HepG2 (cell line): ENCODE results near the gene PRR14. TPM values are rescaled to one million over a fixed set of nuclear protein-coding genes. Genes with fewer than 3 reads are reported as not detected.

Experiments
- AGO2 ChIP-seq: fragments of 200-400 bp; formaldehyde crosslinking; optimal IDR thresholded peaks from 2 replicates; pipeline ENCODE3; 2017; ENCODE audit warnings: mild to moderate bottlenecking, low read depth, low read length, moderate library complexity
- GATA4 ChIP-seq: sonication (generic); IDR thresholded peaks from 2 replicates; pipeline ENCODE4 v1.6.1; 2016; ENCODE audit warnings: antibody characterized with exemption, low read depth, borderline replicate concordance
- HNF1B ChIP-seq: sonication (generic); formaldehyde crosslinking; IDR thresholded peaks from 2 replicates; pipeline ENCODE4 v1.5.1; 2020; ENCODE audit warnings: mild to moderate bottlenecking, moderate library complexity, missing genetic modification reagents
- HOXA3 ChIP-seq: sonication (generic); formaldehyde crosslinking; IDR thresholded peaks from 2 replicates; pipeline ENCODE4 v1.5.0; 2020; ENCODE audit warnings: missing genetic modification reagents
- KLF6 ChIP-seq: IDR thresholded peaks from 2 replicates; pipeline ENCODE4 v1.8.0; 2016; ENCODE audit warnings: missing biosample characterization, missing genetic modification reagents
- PLRG1 ChIP-seq: fragments of 450-650 bp; conservative IDR thresholded peaks from 2 replicates; pipeline ENCODE4 v1.6.1; 2016
- POGZ ChIP-seq: sonication (generic); formaldehyde crosslinking; IDR thresholded peaks from 2 replicates; pipeline ENCODE4 v1.4.0; 2020; ENCODE audit warnings: mild to moderate bottlenecking, missing genetic modification reagents
- TCF7L2 ChIP-seq: IDR thresholded peaks from 2 replicates; pipeline ENCODE4 v1.6.1; 2011; ENCODE audit warnings: mild to moderate bottlenecking, low read depth, low read length, moderate library complexity
- ZBTB38 ChIP-seq: sonication (generic); formaldehyde crosslinking; IDR thresholded peaks from 2 replicates; pipeline ENCODE4 v1.5.1; 2020; ENCODE audit warnings: mild to moderate bottlenecking, missing genetic modification reagents
- ZHX1 ChIP-seq: sonication (generic); formaldehyde crosslinking; IDR thresholded peaks from 2 replicates; pipeline ENCODE4 v1.8.1; 2022; ENCODE audit warnings: low read depth, mild to moderate bottlenecking, missing genetic modification reagents
- ZNF577 ChIP-seq: sonication (generic); formaldehyde crosslinking; IDR thresholded peaks from 2 replicates; pipeline ENCODE4 v1.4.0; 2020; ENCODE audit warnings: mild to moderate bottlenecking, low read depth, missing genetic modification reagents, borderline replicate concordance
- ZNF605 ChIP-seq: sonication (generic); formaldehyde crosslinking; IDR thresholded peaks from 2 replicates; pipeline ENCODE4 v1.8.0; 2022; ENCODE audit warnings: mild to moderate bottlenecking, missing genetic modification reagents
- polyA plus RNA-seq, 8 experiments: library from polyadenylated mRNA; depleted of rRNA in 3 of 8; stranded (reverse) in 7 of 8; unstranded in 1 of 8; fragments of >200 nt; fragmentation: Illumina TruSeq in 4 of 8; extraction: Trizol in 4 of 8; gene quantifications; 2 replicates each; pipeline versions ENCODE4 v1.2.1 to v1.2.3, GENCODE V29; 2011 to 2016; ENCODE audit warnings: low read depth in 4 of 8, missing spikeins in 1 of 8, mixed read lengths in 1 of 8; ENCODE audit not compliant: insufficient read depth in 1 of 8
- total RNA-seq, 5 experiments: library from RNA; depleted of rRNA; stranded (reverse); fragments of >200 nt; fragmentation: Illumina TruSeq; extraction: Trizol; gene quantifications; 2 replicates each; pipeline ENCODE4 v1.2.3, GENCODE V29; 2016; ENCODE audit warnings: low read depth in 1 of 5
- TF ChIP-seq, protein P1 (sequence below): sonication (generic); formaldehyde crosslinking; IDR thresholded peaks from 2 replicates; pipeline ENCODE4 v1.5.1; 2020; ENCODE audit warnings: mild to moderate bottlenecking, missing genetic modification reagents, moderate library complexity
- TF ChIP-seq, protein P2 (sequence below): sonication (generic); formaldehyde crosslinking; IDR thresholded peaks from 2 replicates; pipeline ENCODE4 v1.5.0; 2020; ENCODE audit warnings: mild to moderate bottlenecking, missing genetic modification reagents, moderate library complexity
- TF ChIP-seq, protein P3 (sequence below): sonication (generic); formaldehyde crosslinking; IDR thresholded peaks from 2 replicates; pipeline ENCODE4 v1.4.0; 2020; ENCODE audit warnings: missing genetic modification reagents

Gene PRR14
- total and polyA plus RNA-seq, 2 of the 13 experiments (the other 11 are each of a cell fraction or from before 2014, with no cell fraction given) = 8.4 to 11.0 TPM

DNA sequence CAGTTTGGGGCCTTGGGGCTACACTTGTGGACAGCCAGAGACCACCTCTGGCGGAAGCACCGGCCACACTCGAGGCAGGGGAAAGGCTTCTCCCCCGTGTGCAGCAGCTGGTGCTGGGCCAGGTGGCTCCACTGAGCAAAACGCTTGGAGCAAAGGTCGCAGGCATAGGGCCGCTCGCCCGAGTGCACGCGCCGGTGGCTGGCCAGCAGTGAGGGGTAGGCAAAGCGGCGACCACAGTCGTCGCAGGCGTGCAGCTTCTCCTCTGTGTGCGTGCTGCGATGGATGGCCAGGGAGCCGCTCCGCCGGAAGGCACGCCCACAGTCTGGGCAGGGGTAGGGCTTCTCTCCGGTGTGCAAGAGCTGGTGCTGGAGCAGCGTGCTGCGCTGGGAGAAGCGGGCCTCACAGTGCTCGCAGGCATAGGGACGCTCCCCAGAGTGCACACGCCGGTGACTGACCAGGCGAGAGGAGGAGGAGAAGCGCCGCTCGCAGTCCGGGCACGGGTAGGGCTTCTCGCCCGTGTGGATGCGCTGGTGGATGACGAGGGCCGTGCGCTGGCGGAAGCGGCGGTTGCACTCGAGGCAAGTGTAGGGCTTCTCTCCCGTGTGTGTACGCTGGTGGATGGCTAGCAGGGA lies 46.3 kb upstream of the PRR14 start (continued):
- TF ChIP-seq, protein P1, sequence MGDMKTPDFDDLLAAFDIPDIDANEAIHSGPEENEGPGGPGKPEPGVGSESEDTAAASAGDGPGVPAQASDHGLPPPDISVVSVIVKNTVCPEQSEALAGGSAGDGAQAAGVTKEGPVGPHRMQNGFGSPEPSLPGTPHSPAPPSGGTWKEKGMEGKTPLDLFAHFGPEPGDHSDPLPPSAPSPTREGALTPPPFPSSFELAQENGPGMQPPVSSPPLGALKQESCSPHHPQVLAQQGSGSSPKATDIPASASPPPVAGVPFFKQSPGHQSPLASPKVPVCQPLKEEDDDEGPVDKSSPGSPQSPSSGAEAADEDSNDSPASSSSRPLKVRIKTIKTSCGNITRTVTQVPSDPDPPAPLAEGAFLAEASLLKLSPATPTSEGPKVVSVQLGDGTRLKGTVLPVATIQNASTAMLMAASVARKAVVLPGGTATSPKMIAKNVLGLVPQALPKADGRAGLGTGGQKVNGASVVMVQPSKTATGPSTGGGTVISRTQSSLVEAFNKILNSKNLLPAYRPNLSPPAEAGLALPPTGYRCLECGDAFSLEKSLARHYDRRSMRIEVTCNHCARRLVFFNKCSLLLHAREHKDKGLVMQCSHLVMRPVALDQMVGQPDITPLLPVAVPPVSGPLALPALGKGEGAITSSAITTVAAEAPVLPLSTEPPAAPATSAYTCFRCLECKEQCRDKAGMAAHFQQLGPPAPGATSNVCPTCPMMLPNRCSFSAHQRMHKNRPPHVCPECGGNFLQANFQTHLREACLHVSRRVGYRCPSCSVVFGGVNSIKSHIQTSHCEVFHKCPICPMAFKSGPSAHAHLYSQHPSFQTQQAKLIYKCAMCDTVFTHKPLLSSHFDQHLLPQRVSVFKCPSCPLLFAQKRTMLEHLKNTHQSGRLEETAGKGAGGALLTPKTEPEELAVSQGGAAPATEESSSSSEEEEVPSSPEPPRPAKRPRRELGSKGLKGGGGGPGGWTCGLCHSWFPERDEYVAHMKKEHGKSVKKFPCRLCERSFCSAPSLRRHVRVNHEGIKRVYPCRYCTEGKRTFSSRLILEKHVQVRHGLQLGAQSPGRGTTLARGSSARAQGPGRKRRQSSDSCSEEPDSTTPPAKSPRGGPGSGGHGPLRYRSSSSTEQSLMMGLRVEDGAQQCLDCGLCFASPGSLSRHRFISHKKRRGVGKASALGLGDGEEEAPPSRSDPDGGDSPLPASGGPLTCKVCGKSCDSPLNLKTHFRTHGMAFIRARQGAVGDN (CRISPR knock-in tag) = peak; percentile 46; the same call in 1 of the 2 replicates
- TF ChIP-seq ZHX1 (CRISPR knock-in tag) (peak; percentile 46; the same call in 1 of the 2 replicates), ZBTB38 (peak; percentile 96), PLRG1 (no peak), AGO2 (peak; percentile 90), GATA4 (no peak), TCF7L2 (no peak), ZNF605 (CRISPR knock-in tag) (0 out of 2 replicates have a peak, but pooled peaks have one; percentile 9), HNF1B (CRISPR knock-in tag) (no peak), POGZ (0 out of 2 replicates have a peak, but pooled peaks have one; percentile 26), ZNF577 (CRISPR knock-in tag) (no peak), HOXA3 (CRISPR knock-in tag) (peak; percentile 73), KLF6 (CRISPR knock-in tag) (no peak)
- TF ChIP-seq, protein P2, sequence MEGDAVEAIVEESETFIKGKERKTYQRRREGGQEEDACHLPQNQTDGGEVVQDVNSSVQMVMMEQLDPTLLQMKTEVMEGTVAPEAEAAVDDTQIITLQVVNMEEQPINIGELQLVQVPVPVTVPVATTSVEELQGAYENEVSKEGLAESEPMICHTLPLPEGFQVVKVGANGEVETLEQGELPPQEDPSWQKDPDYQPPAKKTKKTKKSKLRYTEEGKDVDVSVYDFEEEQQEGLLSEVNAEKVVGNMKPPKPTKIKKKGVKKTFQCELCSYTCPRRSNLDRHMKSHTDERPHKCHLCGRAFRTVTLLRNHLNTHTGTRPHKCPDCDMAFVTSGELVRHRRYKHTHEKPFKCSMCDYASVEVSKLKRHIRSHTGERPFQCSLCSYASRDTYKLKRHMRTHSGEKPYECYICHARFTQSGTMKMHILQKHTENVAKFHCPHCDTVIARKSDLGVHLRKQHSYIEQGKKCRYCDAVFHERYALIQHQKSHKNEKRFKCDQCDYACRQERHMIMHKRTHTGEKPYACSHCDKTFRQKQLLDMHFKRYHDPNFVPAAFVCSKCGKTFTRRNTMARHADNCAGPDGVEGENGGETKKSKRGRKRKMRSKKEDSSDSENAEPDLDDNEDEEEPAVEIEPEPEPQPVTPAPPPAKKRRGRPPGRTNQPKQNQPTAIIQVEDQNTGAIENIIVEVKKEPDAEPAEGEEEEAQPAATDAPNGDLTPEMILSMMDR (CRISPR knock-in tag) = peak; percentile 40
- TF ChIP-seq, protein P3, sequence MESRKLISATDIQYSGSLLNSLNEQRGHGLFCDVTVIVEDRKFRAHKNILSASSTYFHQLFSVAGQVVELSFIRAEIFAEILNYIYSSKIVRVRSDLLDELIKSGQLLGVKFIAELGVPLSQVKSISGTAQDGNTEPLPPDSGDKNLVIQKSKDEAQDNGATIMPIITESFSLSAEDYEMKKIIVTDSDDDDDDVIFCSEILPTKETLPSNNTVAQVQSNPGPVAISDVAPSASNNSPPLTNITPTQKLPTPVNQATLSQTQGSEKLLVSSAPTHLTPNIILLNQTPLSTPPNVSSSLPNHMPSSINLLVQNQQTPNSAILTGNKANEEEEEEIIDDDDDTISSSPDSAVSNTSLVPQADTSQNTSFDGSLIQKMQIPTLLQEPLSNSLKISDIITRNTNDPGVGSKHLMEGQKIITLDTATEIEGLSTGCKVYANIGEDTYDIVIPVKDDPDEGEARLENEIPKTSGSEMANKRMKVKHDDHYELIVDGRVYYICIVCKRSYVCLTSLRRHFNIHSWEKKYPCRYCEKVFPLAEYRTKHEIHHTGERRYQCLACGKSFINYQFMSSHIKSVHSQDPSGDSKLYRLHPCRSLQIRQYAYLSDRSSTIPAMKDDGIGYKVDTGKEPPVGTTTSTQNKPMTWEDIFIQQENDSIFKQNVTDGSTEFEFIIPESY (CRISPR knock-in tag) = 0 out of 2 replicates have a peak, but pooled peaks have one; percentile 8
